Gastrocnemius medialis (tissue), 4 donors: ENCODE results near the gene PRKAA2. TPM values are rescaled to one million over a fixed set of nuclear protein-coding genes. Genes with fewer than 3 reads are reported as not detected.

Experiments used
- ATAC-seq, 2 donors: fragments of 150-250 bp; one replicate each; pipeline ENCODE4 v1.9.1; 2016
- DNase-seq, 2 donors: peaks; one replicate each; pipeline ENCODE4 v3.0.0-alpha.2; 2019
- H3K27ac ChIP-seq, 4 donors: fragments of 200-600 bp; sonication (generic); 1 replicate in 1 of 4; 2 replicates in 3 of 4; pipeline ENCODE4 v1.5.1; 2016 to 2018; ENCODE audit warnings: mild to moderate bottlenecking in 2 of 4, moderate library complexity in 1 of 4
- H3K27me3 ChIP-seq, 3 donors: fragments of 200-600 bp; sonication (generic) in 2 of 3; 1 replicate in 1 of 3; 2 replicates in 2 of 3; pipeline versions ENCODE4 v1.5.1 to v1.6.0; 2016 to 2019; ENCODE audit warnings: mild to moderate bottlenecking in 1 of 3, moderate library complexity in 1 of 3
- H3K36me3 ChIP-seq, 2 donors: fragments of 200-600 bp; sonication (generic) in 1 of 2; one replicate each; pipeline ENCODE4 v1.5.1; 2017 to 2018
- H3K4me1 ChIP-seq, 2 donors: fragments of 200-600 bp; sonication (generic) in 1 of 2; one replicate each; pipeline ENCODE4 v1.5.1; 2016 to 2017; ENCODE audit warnings: mild to moderate bottlenecking in 2 of 2
- H3K4me3 ChIP-seq, 4 donors: fragments of 200-600 bp; sonication (generic) in 3 of 4; 1 replicate in 1 of 4; 2 replicates in 3 of 4; pipeline ENCODE4 v1.5.1; 2016 to 2019; ENCODE audit warnings: mild to moderate bottlenecking in 2 of 4
- H3K9me3 ChIP-seq, 3 donors: fragments of 200-600 bp; sonication (generic) in 2 of 3; 1 replicate in 1 of 3; 2 replicates in 2 of 3; pipeline ENCODE4 v1.5.1; 2016 to 2019
- CTCF ChIP-seq, 5 experiments: fragments of 450-650 bp in 3 of 5; fragments of 200-600 bp in 2 of 5; sonication (generic) in 2 of 5; IDR thresholded peaks in 4 of 5; conservative IDR thresholded peaks in 1 of 5; 1 replicate in 4 of 5; 2 replicates in 1 of 5; pipeline ENCODE4 v1.5.1; 2016 to 2019; ENCODE audit warnings: antibody characterized with exemption in 5 of 5, mild to moderate bottlenecking in 3 of 5, moderate library complexity in 3 of 5
- POLR2A ChIP-seq, 2 donors: fragments of 450-650 bp; IDR thresholded peaks; one replicate each; pipeline ENCODE4 v1.6.1; 2017; ENCODE audit warnings: antibody characterized with exemption in 2 of 2, mild to moderate bottlenecking in 2 of 2, moderate library complexity in 2 of 2
- in situ Hi-C, 4 donors: fragments of 200-750 bp; cut with MboI; loops; one replicate each; pipeline versions ENCODE4 v1.15.0 to v1.8.0; 2017; ENCODE audit warnings: low sequenced_read_pairs in 4 of 4
- intact Hi-C: fragments of 100-400 bp; cut with DNase I; formaldehyde crosslinking; loops from one replicate; pipeline ENCODE4 v1.15.1; 2023; ENCODE audit warnings: low total_unique reads
- total RNA-seq, 4 donors: library from RNA; depleted of rRNA; stranded (reverse); fragments of >200 nt; gene quantifications; one replicate each; pipeline versions ENCODE4 v1.1.0 to v1.2.3, GENCODE V29; 2016

The PRKAA2 gene
- total RNA-seq, 4 donors from 2014 or later = 24.6 to 78.6 (median 70.9) TPM

GRCh38 chr1:56754708-56755479, 109.8 kb downstream of the PRKAA2 start:
- Histone ChIP-seq H3K27me3 (no peaks in the 10 kb centered on the region), H3K27ac (no peak overlapping the region), H3K4me1 (no peaks in the 10 kb centered on the region), H3K4me3 (no peak overlapping the region), H3K9me3 (no peaks in the 10 kb centered on the region), H3K36me3 (no peaks in the 10 kb centered on the region)
- no peak for DNase-seq
- ATAC-seq = no peak
- in situ Hi-C loops (loop anchor here in 2 of 4 donors (5.0 to 10.0 kb wide), 2 partner anchors 70 to 72 kb away; no protein-coding TSS in a partner anchor), intact Hi-C loops (loop anchor here (5.0 kb wide), 1 partner anchor 47 kb away; no protein-coding TSS in a partner anchor)
- TF ChIP-seq POLR2A (IDR thresholded peaks at IDR 0.05) (no peak), CTCF (IDR thresholded peaks at IDR 0.05 in 4 of 5, conservative IDR thresholded peaks at IDR 0.05 in 1 of 5) (no peak)

GRCh38 chr1:56755911-56756310, 110.8 kb downstream of the PRKAA2 start:
- H3K27me3 ChIP-seq = no peaks in the 10 kb centered on the region
- H3K4me3 ChIP-seq = no peak overlapping the region
- H3K4me1 ChIP-seq = no peaks in the 10 kb centered on the region
- no peaks in the 10 kb centered on the region for H3K36me3 ChIP-seq
- H3K27ac ChIP-seq = no peak overlapping the region
- intact Hi-C loops (loop anchor here (5.0 kb wide), 1 partner anchor 46 kb away; no protein-coding TSS in a partner anchor), in situ Hi-C loops (loop anchor here in 1 of 4 donors (10.0 kb wide), 1 partner anchor 69 kb away; no protein-coding TSS in a partner anchor)
- DNase-seq (no peak), ATAC-seq (no peak)
- no peak for TF ChIP-seq POLR2A (IDR thresholded peaks at IDR 0.05)
- TF ChIP-seq CTCF (IDR thresholded peaks at IDR 0.05 in 4 of 5, conservative IDR thresholded peaks at IDR 0.05 in 1 of 5) = no peak
- no peaks in the 10 kb centered on the region for H3K9me3 ChIP-seq

GRCh38 chr1:56758135-56758534, 113.0 kb downstream of the PRKAA2 start:
- Histone ChIP-seq H3K27me3 (no peaks in the 10 kb centered on the region), H3K9me3 (no peaks in the 10 kb centered on the region), H3K36me3 (no peaks in the 10 kb centered on the region), H3K4me1 (no peaks in the 10 kb centered on the region), H3K4me3 (no peak overlapping the region), H3K27ac (no peak overlapping the region)
- intact Hi-C loops (loop anchor here (1.0 to 5.0 kb wide), 2 partner anchors 44 to 63 kb away; no protein-coding TSS in a partner anchor), in situ Hi-C loops (loop anchor here in 1 of 4 donors (10.0 kb wide), 1 partner anchor 67 kb away; no protein-coding TSS in a partner anchor)
- TF ChIP-seq CTCF (IDR thresholded peaks at IDR 0.05 in 4 of 5, conservative IDR thresholded peaks at IDR 0.05 in 1 of 5) = peak; percentile 32 to 72 (median 51)
- no peak for TF ChIP-seq POLR2A (IDR thresholded peaks at IDR 0.05)
- peak; percentile 83 to 92 for ATAC-seq
- peak; percentile 7 to 49 for DNase-seq

GRCh38 chr1:56758794-56759193, 113.7 kb downstream of the PRKAA2 start:
- intact Hi-C loops = loop anchor here (1.0 to 5.0 kb wide), 2 partner anchors 44 to 63 kb away; no protein-coding TSS in a partner anchor
- no peaks in the 10 kb centered on the region for H3K9me3 ChIP-seq
- no peaks in the 10 kb centered on the region for H3K27me3 ChIP-seq
- DNase-seq = no peak
- H3K4me3 ChIP-seq = no peak overlapping the region
- no peaks in the 10 kb centered on the region for H3K36me3 ChIP-seq
- in situ Hi-C loops = loop anchor here in 1 of 4 donors (10.0 kb wide), 1 partner anchor 66 kb away; no protein-coding TSS in a partner anchor
- TF ChIP-seq POLR2A (IDR thresholded peaks at IDR 0.05) (no peak), CTCF (IDR thresholded peaks at IDR 0.05 in 4 of 5, conservative IDR thresholded peaks at IDR 0.05 in 1 of 5) (no peak)
- no peak overlapping the region for H3K27ac ChIP-seq
- ATAC-seq = no peak
- H3K4me1 ChIP-seq = no peaks in the 10 kb centered on the region

Other genes starting within 250 kb of the PRKAA2 start
- 10 to 100 TPM; 53.2 to 71.5 (median 55.5) TPM for gene PLPP3, start 65.8 kb upstream of the PRKAA2 start, total RNA-seq
- gene FYB2, start 174.1 kb downstream of the PRKAA2 start, total RNA-seq = 10 to 100 TPM in 1 of 4 donors, 1 to 10 TPM in 3; 1.0 to 14.2 (median 1.7) TPM
- under 1 TPM in 2 of 4 donors, not detected in 2; 0.20 to 0.40 TPM for gene C8A, start 209.5 kb downstream of the PRKAA2 start, total RNA-seq